ENCODE data around the gene ZCWPW1.

DNA sequence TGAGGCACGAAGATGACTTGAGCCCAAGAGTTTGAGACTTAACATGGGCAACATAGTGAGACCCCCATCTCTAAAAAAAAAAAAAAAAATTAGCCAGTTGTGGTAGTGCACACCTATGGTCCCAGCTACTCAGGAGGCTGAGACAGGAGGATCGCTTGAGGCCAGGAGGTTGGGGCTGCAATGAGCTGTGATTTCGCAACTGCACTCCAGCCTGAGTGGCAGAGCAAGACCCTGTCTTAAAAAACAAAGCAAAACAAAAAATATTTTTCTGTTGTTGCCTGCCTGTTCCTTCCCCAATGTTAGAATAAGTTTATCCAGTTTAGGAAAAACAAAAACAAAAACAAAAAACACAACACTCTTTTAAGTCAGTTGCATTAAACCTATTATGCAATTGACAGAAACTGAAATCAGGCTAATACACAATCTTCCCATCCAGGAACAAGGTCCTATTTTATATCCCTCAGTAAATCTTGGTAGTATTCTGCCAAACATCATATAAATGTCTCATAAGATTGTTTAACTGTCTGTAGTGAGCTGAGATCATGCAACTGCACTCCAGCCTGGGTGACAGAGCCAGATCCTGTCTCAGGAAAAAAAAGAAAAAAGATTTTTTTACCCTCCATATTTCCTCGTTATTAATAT is 50.3 kb downstream of the ZCWPW1 start:
- TF ChIP-seq, protein P1, sequence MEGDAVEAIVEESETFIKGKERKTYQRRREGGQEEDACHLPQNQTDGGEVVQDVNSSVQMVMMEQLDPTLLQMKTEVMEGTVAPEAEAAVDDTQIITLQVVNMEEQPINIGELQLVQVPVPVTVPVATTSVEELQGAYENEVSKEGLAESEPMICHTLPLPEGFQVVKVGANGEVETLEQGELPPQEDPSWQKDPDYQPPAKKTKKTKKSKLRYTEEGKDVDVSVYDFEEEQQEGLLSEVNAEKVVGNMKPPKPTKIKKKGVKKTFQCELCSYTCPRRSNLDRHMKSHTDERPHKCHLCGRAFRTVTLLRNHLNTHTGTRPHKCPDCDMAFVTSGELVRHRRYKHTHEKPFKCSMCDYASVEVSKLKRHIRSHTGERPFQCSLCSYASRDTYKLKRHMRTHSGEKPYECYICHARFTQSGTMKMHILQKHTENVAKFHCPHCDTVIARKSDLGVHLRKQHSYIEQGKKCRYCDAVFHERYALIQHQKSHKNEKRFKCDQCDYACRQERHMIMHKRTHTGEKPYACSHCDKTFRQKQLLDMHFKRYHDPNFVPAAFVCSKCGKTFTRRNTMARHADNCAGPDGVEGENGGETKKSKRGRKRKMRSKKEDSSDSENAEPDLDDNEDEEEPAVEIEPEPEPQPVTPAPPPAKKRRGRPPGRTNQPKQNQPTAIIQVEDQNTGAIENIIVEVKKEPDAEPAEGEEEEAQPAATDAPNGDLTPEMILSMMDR (IDR thresholded peaks at IDR 0.05): no peak
- no peak for TF ChIP-seq EP300 (IDR thresholded peaks at IDR 0.05)
